DMS53 treated with DMSO at 0.1 percent for 48 hours (cell line): Measurements from ENCODE around the gene SERPING1.
"Not testable (repeated sequence)": the region's sequence is repeated elsewhere in the genome, so short reads cannot be mapped to it uniquely, and the experiment has no call there.

Experiments
- DNase-seq: peaks from one replicate; lab custom pipeline; 2025; ENCODE audit not compliant: unreplicated experiment; lab: John Stamatoyannopoulos, UW

Gene SERPING1

GRCh38 chr11:57652230-57652629 lies 54.7 kb downstream of the SERPING1 start:
- not testable (repeated sequence) for DNase-seq

GRCh38 chr11:57652662-57653061 lies 55.2 kb downstream of the SERPING1 start:
- DNase-seq, result no peak

- DNase-seq, result no peak
These were observed 55.7 kb downstream of the SERPING1 start for GRCh38 chr11:57653163-57653562.

- no peak for DNase-seq
These were observed 59.4 kb downstream of the SERPING1 start for GRCh38 chr11:57656885-57657193.

GRCh38 chr11:57657194-57658022 lies 59.9 kb downstream of the SERPING1 start, which contains the start of gene CLP1:
TSS of gene CLP1 (plus strand) at chr11:57657762. CDS start at chr11:57659477, 1,715 bp downstream.
- peak; percentile 72 for DNase-seq

- DNase-seq, result no peak
These were observed 60.5 kb downstream of the SERPING1 start for GRCh38 chr11:57658023-57658361.

GRCh38 chr11:57659669-57660068 lies 62.2 kb downstream of the SERPING1 start:
- DNase-seq, result no peak

- DNase-seq, result no peak
These were observed 65.4 kb downstream of the SERPING1 start for GRCh38 chr11:57662893-57663292.

- DNase-seq, result no peak
These were observed 66.5 kb downstream of the SERPING1 start for GRCh38 chr11:57663975-57664374.
